ENCODE results near the gene APIP. TPM values are rescaled to one million over a fixed set of nuclear protein-coding genes. Genes with fewer than 3 reads are reported as not detected.

Gene APIP
- total RNA-seq, 2 experiments from 2014 or later, result 43.6 to 43.7 TPM

- H3K27me3 Mint-ChIP-seq, result no peaks in the 10 kb centered on the region
- H3K4me3 Mint-ChIP-seq, result no peak overlapping the region
- POLR2A ChIA-PET, result no interaction called here
- ATAC-seq, result no peak
- CTCF ChIA-PET, result interaction anchor here (0.5 to 1.6 kb wide), 4 partner anchors 10 to 300 kb away, joined by 3 to 6 read pairs (median 5); no protein-coding TSS in a partner anchor
- H3K9me3 Mint-ChIP-seq (ENCODE audit: low read depth), result no peaks in the 10 kb centered on the region
- intact Hi-C loops (cut with DNase I, micrococcal nuclease), result no loop called here
- H3K36me3 Mint-ChIP-seq (ENCODE audit: low read depth), result peaks cover 21% of the 10 kb centered on the region
- no peak overlapping the region for H3K27ac Mint-ChIP-seq
- no peaks in the 10 kb centered on the region for H3K4me1 Mint-ChIP-seq
- no peak for DNase-seq
Measured at GRCh38 chr11:34886609-34887008, 29.6 kb downstream of the APIP start.

- ATAC-seq, result no peak
- no peaks in the 10 kb centered on the region for H3K27me3 Mint-ChIP-seq
- POLR2A ChIA-PET, result no interaction called here
- H3K4me3 Mint-ChIP-seq, result no peak overlapping the region
- no peaks in the 10 kb centered on the region for H3K4me1 Mint-ChIP-seq
- DNase-seq, result no peak
- CTCF ChIA-PET, result interaction anchor here (1.0 to 1.7 kb wide), 2 partner anchors 10 to 55 kb away, joined by 3 to 5 read pairs; no protein-coding TSS in a partner anchor
- intact Hi-C loops (cut with DNase I, micrococcal nuclease), result no loop called here
- H3K9me3 Mint-ChIP-seq (ENCODE audit: low read depth), result no peaks in the 10 kb centered on the region
- no peak overlapping the region for H3K27ac Mint-ChIP-seq
- H3K36me3 Mint-ChIP-seq (ENCODE audit: low read depth), result peaks cover 22% of the 10 kb centered on the region
Measured at GRCh38 chr11:34881900-34882299, 34.3 kb downstream of the APIP start.

DNA sequence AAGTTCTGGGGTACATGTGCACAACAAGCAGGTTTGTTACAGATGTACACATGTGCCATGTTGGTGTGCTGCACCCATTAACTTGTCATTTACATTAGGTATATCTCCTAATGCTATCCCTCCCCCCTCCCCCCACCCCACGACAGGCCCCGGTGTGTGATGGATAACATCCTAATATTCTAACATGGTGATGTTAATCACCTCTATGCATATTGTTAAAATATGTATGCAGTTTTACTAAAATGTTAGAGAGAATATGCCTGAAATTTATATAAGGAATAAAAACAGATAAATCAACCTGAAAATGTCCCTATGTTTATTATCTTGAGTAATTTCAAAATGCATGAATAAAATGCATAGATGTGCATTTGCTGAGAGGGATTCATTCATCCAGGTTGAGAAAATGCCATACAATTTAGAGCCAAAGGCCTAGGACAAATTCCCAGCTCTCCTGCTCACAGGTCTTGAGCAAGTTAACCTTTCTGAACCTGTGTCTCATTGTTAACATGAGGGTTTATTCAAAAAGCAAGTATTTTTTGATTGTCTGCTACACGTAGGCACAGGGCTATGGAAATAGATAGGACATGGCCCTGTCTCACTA lies 38.7 kb downstream of the APIP start:
- intact Hi-C loops (cut with DNase I, micrococcal nuclease), result no loop called here

GRCh38 chr11:34874202-34874601 lies 42.0 kb downstream of the APIP start:
- POLR2A ChIA-PET, result no interaction called here
- Mint-ChIP-seq H3K9me3 (ENCODE audit: low read depth) (no peaks in the 10 kb centered on the region), H3K27ac (no peak overlapping the region), H3K36me3 (ENCODE audit: low read depth) (peaks cover 2% of the 10 kb centered on the region), H3K27me3 (no peaks in the 10 kb centered on the region), H3K4me3 (no peak overlapping the region), H3K4me1 (no peaks in the 10 kb centered on the region)
- intact Hi-C loops (cut with DNase I, micrococcal nuclease), result no loop called here
- no peak for DNase-seq
- CTCF ChIA-PET, result no interaction called here
- ATAC-seq, result no peak

More for the DNA sequence above, 38.7 kb downstream of the APIP start:
- DNase-seq (no peak), ATAC-seq (no peak)
- Mint-ChIP-seq H3K4me3 (no peak overlapping the region), H3K9me3 (ENCODE audit: low read depth) (no peaks in the 10 kb centered on the region), H3K27ac (no peak overlapping the region), H3K4me1 (no peaks in the 10 kb centered on the region), H3K36me3 (ENCODE audit: low read depth) (peaks cover 10% of the 10 kb centered on the region), H3K27me3 (no peaks in the 10 kb centered on the region)
- ChIA-PET CTCF (interaction anchor here (0.6 to 1.4 kb wide), 3 partner anchors 12 to 48 kb away, joined by 3 to 5 read pairs (median 3); partner anchors contain the start of genes APIP and PDHX), POLR2A (interaction anchor here (0.6 kb wide), 1 partner anchor 625 kb away, joined by 3 read pairs; no protein-coding TSS in a partner anchor)

DNA sequence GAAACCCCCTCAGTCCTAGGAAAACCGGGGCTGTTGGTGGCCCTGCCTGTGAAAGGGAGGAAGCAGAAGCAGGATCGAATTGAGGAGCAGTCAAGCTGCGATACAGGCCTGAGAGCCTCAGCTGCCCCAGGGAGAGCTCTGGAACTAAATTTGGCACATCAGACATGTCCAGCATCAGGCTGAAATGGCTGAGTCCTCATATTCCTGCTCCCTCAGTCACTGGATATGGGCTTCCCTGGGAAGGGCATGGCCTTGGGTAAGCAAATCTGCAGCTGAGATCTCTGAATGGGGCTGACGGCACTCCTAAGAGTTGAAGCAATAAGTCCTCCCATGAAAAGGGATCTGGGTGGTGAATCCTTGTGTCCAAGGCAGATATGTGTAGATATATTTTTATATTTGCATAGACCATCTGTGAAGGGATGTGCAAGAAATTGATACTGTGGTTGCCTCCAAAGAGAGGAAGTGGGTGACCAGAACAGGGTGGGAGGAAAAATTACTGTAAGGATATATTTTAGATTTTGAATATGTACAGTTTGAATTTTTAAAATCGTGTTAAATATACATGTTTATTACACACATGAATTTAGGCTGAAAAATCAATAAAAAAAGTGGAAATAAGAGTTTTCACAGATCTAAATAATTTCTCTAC lies 45.5 kb downstream of the APIP start:
- Mint-ChIP-seq H3K27me3 (no peaks in the 10 kb centered on the region), H3K4me1 (no peaks in the 10 kb centered on the region), H3K36me3 (ENCODE audit: low read depth) (peaks cover under 1% of the 10 kb centered on the region), H3K4me3 (no peak overlapping the region), H3K27ac (no peak overlapping the region), H3K9me3 (ENCODE audit: low read depth) (no peaks in the 10 kb centered on the region)
- DNase-seq, result no peak
- no peak for ATAC-seq
- ChIA-PET POLR2A (no interaction called here), CTCF (interaction anchor here (0.6 kb wide), 1 partner anchor 39 kb away, joined by 3 read pairs; no protein-coding TSS in a partner anchor)
- intact Hi-C loops (cut with DNase I, micrococcal nuclease), result no loop called here

- ChIA-PET CTCF (interaction anchor here (1.1 kb wide), 1 partner anchor 22 kb away, joined by 3 read pairs; no protein-coding TSS in a partner anchor), POLR2A (no interaction called here)
- no peak for ATAC-seq
- DNase-seq, result no peak
- no peaks in the 10 kb centered on the region for H3K36me3 Mint-ChIP-seq (ENCODE audit: low read depth)
- H3K27me3 Mint-ChIP-seq, result no peaks in the 10 kb centered on the region
- no peaks in the 10 kb centered on the region for H3K9me3 Mint-ChIP-seq (ENCODE audit: low read depth)
- no peaks in the 10 kb centered on the region for H3K4me1 Mint-ChIP-seq
- no peak overlapping the region for H3K4me3 Mint-ChIP-seq
- H3K27ac Mint-ChIP-seq, result no peak overlapping the region
- intact Hi-C loops (cut with DNase I, micrococcal nuclease), result no loop called here
Measured at GRCh38 chr11:34869425-34869824, 46.8 kb downstream of the APIP start.

DNA sequence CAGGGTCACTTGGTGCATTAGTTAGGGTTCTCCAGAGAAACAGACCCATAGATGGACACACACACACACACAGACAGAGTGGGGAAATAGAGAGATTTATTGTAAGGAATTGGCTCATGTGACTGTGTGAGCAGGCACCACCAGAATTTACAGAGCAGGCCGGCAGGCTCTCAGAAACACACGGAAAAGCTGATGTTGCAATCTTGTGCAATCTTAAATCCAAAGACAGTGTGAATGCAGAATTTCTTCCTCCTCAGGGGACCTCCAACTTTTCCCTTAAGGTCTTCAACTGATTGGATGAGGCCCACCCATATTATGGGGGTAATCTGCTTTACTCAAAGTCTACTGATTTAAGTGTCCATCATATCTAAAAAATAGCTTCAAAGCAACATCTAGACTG lies 49.8 kb downstream of the APIP start:
- intact Hi-C loops (cut with DNase I, micrococcal nuclease), result no loop called here
- Mint-ChIP-seq H3K27ac (no peak overlapping the region), H3K4me1 (no peaks in the 10 kb centered on the region), H3K36me3 (ENCODE audit: low read depth) (no peaks in the 10 kb centered on the region), H3K4me3 (no peak overlapping the region), H3K9me3 (ENCODE audit: low read depth) (no peaks in the 10 kb centered on the region), H3K27me3 (no peaks in the 10 kb centered on the region)
- DNase-seq, result no peak
- ChIA-PET POLR2A (no interaction called here), CTCF (interaction anchor here (1.7 kb wide), 1 partner anchor 19 kb away, joined by 7 read pairs; no protein-coding TSS in a partner anchor)
- no peak for ATAC-seq

- no peaks in the 10 kb centered on the region for H3K27me3 Mint-ChIP-seq
- no peak overlapping the region for H3K27ac Mint-ChIP-seq
Measured at GRCh38 chr11:34865261-34865660, 50.9 kb downstream of the APIP start.

GRCh38 chr11:34864424-34864823 lies 51.8 kb downstream of the APIP start:
- Mint-ChIP-seq H3K27ac (no peak overlapping the region), H3K27me3 (no peaks in the 10 kb centered on the region), H3K9me3 (ENCODE audit: low read depth) (no peaks in the 10 kb centered on the region), H3K4me1 (no peaks in the 10 kb centered on the region), H3K36me3 (ENCODE audit: low read depth) (no peaks in the 10 kb centered on the region), H3K4me3 (no peak overlapping the region)
- POLR2A ChIA-PET, result no interaction called here
- CTCF ChIA-PET, result interaction anchor here (0.8 kb wide), 1 partner anchor 306 kb away, joined by 3 read pairs; no protein-coding TSS in a partner anchor
- intact Hi-C loops (cut with DNase I, micrococcal nuclease), result no loop called here
- no peak for DNase-seq
- ATAC-seq, result no peak

More at GRCh38 chr11:34865261-34865660, 50.9 kb downstream of the APIP start:
- H3K4me3 Mint-ChIP-seq, result no peak overlapping the region
- ChIA-PET POLR2A (no interaction called here), CTCF (interaction anchor here (0.8 kb wide), 1 partner anchor 307 kb away, joined by 3 read pairs; no protein-coding TSS in a partner anchor)
- H3K9me3 Mint-ChIP-seq (ENCODE audit: low read depth), result no peaks in the 10 kb centered on the region
- DNase-seq, result no peak
- intact Hi-C loops (cut with DNase I, micrococcal nuclease), result no loop called here
- H3K4me1 Mint-ChIP-seq, result no peaks in the 10 kb centered on the region
- no peak for ATAC-seq
- no peaks in the 10 kb centered on the region for H3K36me3 Mint-ChIP-seq (ENCODE audit: low read depth)

DNA sequence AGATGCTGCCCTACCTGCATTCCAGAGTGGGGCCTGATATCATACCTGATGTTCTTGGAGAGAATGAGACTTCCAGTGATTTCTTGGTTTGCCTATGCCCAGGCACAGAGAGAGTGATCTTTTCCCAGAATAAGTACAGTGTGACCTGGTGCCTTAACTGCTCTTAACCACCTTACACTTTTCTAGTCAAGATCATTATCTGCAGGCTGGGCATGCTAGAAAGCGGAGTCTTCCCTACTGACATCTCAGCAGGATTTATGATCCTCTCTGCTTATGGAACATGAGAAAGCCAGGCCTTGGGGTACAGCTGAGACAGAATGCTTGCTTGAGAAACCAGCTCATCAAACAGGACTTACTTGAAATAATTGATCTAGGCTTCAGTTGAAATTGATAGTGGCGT lies 53.1 kb downstream of the APIP start:
- ChIA-PET POLR2A (no interaction called here), CTCF (interaction anchor here (0.5 to 1.0 kb wide), 2 partner anchors 640 to 682 kb away, joined by 3 read pairs; no protein-coding TSS in a partner anchor)
- ATAC-seq (no peak), DNase-seq (no peak)
- no peaks in the 10 kb centered on the region for H3K9me3 Mint-ChIP-seq (ENCODE audit: low read depth)
- H3K4me3 Mint-ChIP-seq, result no peak overlapping the region
- intact Hi-C loops (cut with DNase I, micrococcal nuclease), result no loop called here
- no peak overlapping the region for H3K27ac Mint-ChIP-seq
- H3K27me3 Mint-ChIP-seq, result no peaks in the 10 kb centered on the region
- no peaks in the 10 kb centered on the region for H3K36me3 Mint-ChIP-seq (ENCODE audit: low read depth)
- H3K4me1 Mint-ChIP-seq, result no peaks in the 10 kb centered on the region

GRCh38 chr11:34860518-34860917 lies 55.7 kb downstream of the APIP start:
- CTCF ChIA-PET, result interaction anchor here (0.6 kb wide), 1 partner anchor 507 kb away, joined by 3 read pairs; no protein-coding TSS in a partner anchor
- Mint-ChIP-seq H3K4me3 (no peak overlapping the region), H3K9me3 (ENCODE audit: low read depth) (no peaks in the 10 kb centered on the region), H3K36me3 (ENCODE audit: low read depth) (peaks cover 2% of the 10 kb centered on the region), H3K27ac (no peak overlapping the region), H3K4me1 (no peaks in the 10 kb centered on the region), H3K27me3 (no peaks in the 10 kb centered on the region)
- ATAC-seq (no peak), DNase-seq (no peak)
- intact Hi-C loops (cut with DNase I, micrococcal nuclease), result no loop called here
- POLR2A ChIA-PET, result no interaction called here

- Mint-ChIP-seq H3K27me3 (no peaks in the 10 kb centered on the region), H3K27ac (no peak overlapping the region), H3K36me3 (ENCODE audit: low read depth) (peaks cover 2% of the 10 kb centered on the region), H3K9me3 (ENCODE audit: low read depth) (no peaks in the 10 kb centered on the region), H3K4me1 (no peaks in the 10 kb centered on the region), H3K4me3 (no peak overlapping the region)
- ChIA-PET CTCF (interaction anchor here (0.6 kb wide), 1 partner anchor 507 kb away, joined by 3 read pairs; no protein-coding TSS in a partner anchor), POLR2A (no interaction called here)
- DNase-seq, result no peak
- intact Hi-C loops (cut with DNase I, micrococcal nuclease), result no loop called here
- ATAC-seq, result no peak
Measured at GRCh38 chr11:34860034-34860433, 56.1 kb downstream of the APIP start.
